Epithelial cell of esophagus (primary cell): ENCODE measurements around the gene CDH13.

Experiments used
- DNase-seq: peaks from one replicate; pipeline ENCODE4 v3.0.0; 2010; ENCODE audit warnings: low read depth
- H3K4me3 ChIP-seq: 2 replicates; pipeline ENCODE4 v1.5.1; 2011; ENCODE audit warnings: mild to moderate bottlenecking, low read length, control low read depth
- CTCF ChIP-seq: IDR thresholded peaks from 2 replicates; pipeline ENCODE4 v1.5.1; 2011; ENCODE audit warnings: low read depth, mild to moderate bottlenecking, low read length, control low read depth, inconsistent platforms; ENCODE audit not compliant: insufficient read depth; ENCODE audit errors: missing control alignments

Gene CDH13

GRCh38 chr16:82835487-82836155 is 208.9 kb downstream of the CDH13 start:
- TF ChIP-seq CTCF, result no peak
- peak; percentile 93 for DNase-seq

GRCh38 chr16:82841108-82841507 is 214.3 kb downstream of the CDH13 start:
- no peak overlapping the region for H3K4me3 ChIP-seq
- TF ChIP-seq CTCF, result no peak
- no peak for DNase-seq

More at GRCh38 chr16:82835487-82836155, 208.9 kb downstream of the CDH13 start:
- no peak overlapping the region for H3K4me3 ChIP-seq

GRCh38 chr16:82843606-82844271 is 217.0 kb downstream of the CDH13 start:
- TF ChIP-seq CTCF, result no peak
- DNase-seq, result peak; percentile 31
- no peak overlapping the region for H3K4me3 ChIP-seq

GRCh38 chr16:82845116-82845515 is 218.3 kb downstream of the CDH13 start:
- TF ChIP-seq CTCF, result no peak
- no peak for DNase-seq
- no peak overlapping the region for H3K4me3 ChIP-seq

GRCh38 chr16:82846806-82847205 is 220.0 kb downstream of the CDH13 start:
- H3K4me3 ChIP-seq, result no peak overlapping the region
- no peak for TF ChIP-seq CTCF
- DNase-seq, result peak; percentile 53

GRCh38 chr16:82848013-82848412 is 221.2 kb downstream of the CDH13 start:
- no peak for TF ChIP-seq CTCF
- no peak overlapping the region for H3K4me3 ChIP-seq
- DNase-seq, result no peak
